HG02884 (cell line): Measurements from ENCODE around the gene MED4.
A peak's percentile ranks its signal among the peaks of the same experiment; 100 is the strongest.

Experiments used
- ATAC-seq: cut with Tn5 transposase; IDR thresholded peaks from one replicate; pipeline ENCODE4 v1.9.1; 2021; ENCODE audit warnings: mild to moderate bottlenecking, moderate library complexity; ENCODE audit not compliant: unreplicated experiment

Gene MED4, protein sequence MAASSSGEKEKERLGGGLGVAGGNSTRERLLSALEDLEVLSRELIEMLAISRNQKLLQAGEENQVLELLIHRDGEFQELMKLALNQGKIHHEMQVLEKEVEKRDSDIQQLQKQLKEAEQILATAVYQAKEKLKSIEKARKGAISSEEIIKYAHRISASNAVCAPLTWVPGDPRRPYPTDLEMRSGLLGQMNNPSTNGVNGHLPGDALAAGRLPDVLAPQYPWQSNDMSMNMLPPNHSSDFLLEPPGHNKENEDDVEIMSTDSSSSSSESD

GRCh38 chr13:48094781-48095502, at the start of gene MED4:
TSS of gene MED4 (minus strand) at chr13:48095104. CDS start at chr13:48095078, 26 bp downstream.
- peak; percentile 94 for ATAC-seq

GRCh38 chr13:48144413-48145035, 49.6 kb upstream of the MED4 start:
- no peak for ATAC-seq

DNA sequence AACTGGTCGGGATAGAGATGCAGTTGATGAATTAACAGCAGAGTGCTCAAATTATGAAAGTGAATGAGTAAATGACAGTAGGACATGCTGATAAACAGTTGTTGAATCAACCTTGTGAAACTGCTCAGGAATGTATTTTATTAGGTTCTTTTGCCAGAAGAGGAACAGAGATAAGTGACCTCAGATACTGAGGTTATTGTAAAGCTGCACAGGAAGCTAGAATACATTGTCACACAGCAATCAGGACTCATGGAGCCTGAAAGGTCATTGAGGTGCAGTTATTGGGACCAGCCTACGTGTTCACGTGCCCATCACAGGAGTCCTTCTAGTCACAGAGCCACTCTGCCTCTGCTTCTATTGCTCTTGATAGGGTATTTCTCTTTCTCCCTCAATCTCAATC, 47.5 kb upstream of the MED4 start:
- ATAC-seq: peak; percentile 72

GRCh38 chr13:48138270-48138669, 43.4 kb upstream of the MED4 start:
- no peak for ATAC-seq

DNA sequence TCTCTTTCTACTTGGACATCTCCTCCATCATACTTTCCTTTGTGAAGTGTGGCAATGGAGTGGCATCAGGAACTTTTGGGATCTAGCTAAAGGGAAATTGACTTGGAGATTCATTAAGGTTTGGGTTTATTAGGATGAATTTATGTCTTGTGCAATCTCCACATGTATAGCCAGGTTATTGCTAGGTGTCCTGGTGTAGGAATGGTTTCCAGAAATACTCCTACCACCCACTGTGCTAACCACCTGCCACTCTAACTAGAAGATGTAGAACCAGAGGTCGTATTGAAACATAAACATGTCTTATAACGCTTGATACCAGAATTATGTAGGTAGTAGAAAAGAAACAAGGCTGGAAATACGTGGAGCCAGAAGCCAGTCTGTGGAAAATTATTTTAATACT, 38.1 kb upstream of the MED4 start:
- no peak for ATAC-seq

- no peak for ATAC-seq
Observed at GRCh38 chr13:48131533-48131932, 36.6 kb upstream of the MED4 start.

GRCh38 chr13:48126944-48127830, 32.3 kb upstream of the MED4 start:
- peak; percentile 69 for ATAC-seq

- no peak for ATAC-seq
Observed at GRCh38 chr13:48125794-48126228, 30.9 kb upstream of the MED4 start.

- ATAC-seq: no peak
Observed at GRCh38 chr13:48123812-48124211, 28.9 kb upstream of the MED4 start.

GRCh38 chr13:48121733-48122132, 26.8 kb upstream of the MED4 start:
- no peak for ATAC-seq

- no peak for ATAC-seq
Observed at GRCh38 chr13:48120241-48120640, 25.3 kb upstream of the MED4 start.

- no peak for ATAC-seq
Observed at GRCh38 chr13:48118030-48118429, 23.1 kb upstream of the MED4 start.

DNA sequence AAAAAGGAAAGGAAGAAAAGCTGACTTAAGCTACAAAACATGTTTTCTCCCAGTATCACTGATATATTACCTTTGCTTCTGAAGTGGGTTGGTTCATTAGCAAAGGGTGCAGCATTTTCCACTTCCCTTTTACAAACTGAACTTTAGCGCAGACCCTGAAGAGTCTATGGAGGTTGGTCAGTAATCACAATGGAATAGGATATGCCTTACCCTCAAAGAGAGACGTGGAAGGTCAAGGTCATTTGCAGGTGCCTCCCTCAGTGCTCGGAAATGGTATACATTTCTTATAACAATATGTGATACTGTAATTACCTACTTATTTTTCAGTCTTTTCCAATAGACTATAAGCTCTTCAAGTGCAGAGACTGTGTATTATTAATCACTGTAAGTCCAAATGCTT, 21.9 kb upstream of the MED4 start:
- no peak for ATAC-seq

- no peak for ATAC-seq
Observed at GRCh38 chr13:48113756-48114130, 18.8 kb upstream of the MED4 start.

GRCh38 chr13:48112896-48113755, 18.2 kb upstream of the MED4 start:
- ATAC-seq: no peak

GRCh38 chr13:48110931-48111721, 16.2 kb upstream of the MED4 start:
- no peak for ATAC-seq

- no peak for ATAC-seq
Observed at GRCh38 chr13:48110132-48110868, 15.4 kb upstream of the MED4 start.

DNA sequence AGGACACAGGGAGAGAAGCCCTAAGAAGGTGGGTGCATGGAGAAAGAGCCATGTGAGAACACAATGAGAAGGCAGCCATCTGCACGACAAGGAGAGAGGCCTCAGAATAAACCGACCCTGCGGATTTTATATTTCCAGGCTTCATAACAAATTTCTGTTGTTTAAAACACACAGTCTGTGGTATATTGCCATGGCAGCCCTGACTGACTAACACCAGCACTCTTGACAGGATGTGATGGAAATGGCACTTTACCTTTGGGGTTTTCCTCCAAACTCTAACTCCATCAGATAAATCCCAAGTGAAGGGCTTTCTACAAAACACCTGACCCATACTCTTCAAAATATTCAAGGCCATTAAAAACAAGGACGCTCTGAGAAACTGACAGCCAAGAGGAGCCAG, 13.2 kb upstream of the MED4 start:
- ATAC-seq: no peak

DNA sequence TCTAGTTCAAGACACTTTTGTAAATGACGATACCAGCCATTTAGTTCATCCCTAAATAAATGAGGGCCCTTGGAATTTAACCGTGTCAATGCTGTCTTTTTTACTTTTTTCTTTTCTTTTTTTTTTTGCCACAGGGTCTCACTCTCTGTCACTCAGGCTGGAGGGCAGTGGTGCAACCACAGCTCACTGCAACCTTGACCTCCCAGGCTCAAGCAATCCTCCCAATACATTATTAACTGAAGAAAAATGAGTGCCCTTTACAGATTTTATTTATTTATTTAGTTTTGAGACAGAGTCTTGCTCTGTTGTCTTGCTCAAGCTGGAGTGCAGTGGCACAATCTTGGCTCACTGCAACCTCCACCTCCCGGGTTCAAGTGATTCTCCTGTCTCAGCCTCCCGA, 2.9 kb upstream of the MED4 start:
- ATAC-seq: no peak
